ENCODE results near the gene PSMB3. TPM values are rescaled to one million over a fixed set of nuclear protein-coding genes. Genes with fewer than 3 reads are reported as not detected.
"Not testable (repeated sequence)": the region's sequence is repeated elsewhere in the genome, so short reads cannot be mapped to it uniquely, and the experiment has no call there.

Gene PSMB3
- total RNA-seq, 1 donor from 2014 or later = 349 TPM

- DNase-seq (ENCODE audit: low spot score) = no peak
- Mint-ChIP-seq H3K9me3 (no peaks in the 10 kb centered on the region), H3K27me3 (ENCODE audit: insufficient read depth) (no peaks in the 10 kb centered on the region), H3K4me3 (no peak overlapping the region), H3K36me3 (ENCODE audit: low read depth) (peaks cover 18% of the 10 kb centered on the region), H3K4me1 (ENCODE audit: low read depth) (no peaks in the 10 kb centered on the region), H3K27ac (no peak overlapping the region)
- intact Hi-C loops (cut with micrococcal nuclease) = no loop called here
Observed at GRCh38 chr17:38786372-38786771, 33.8 kb downstream of the PSMB3 start.

GRCh38 chr17:38787999-38788398, 35.5 kb downstream of the PSMB3 start:
- H3K36me3 Mint-ChIP-seq (ENCODE audit: low read depth) = peaks cover 18% of the 10 kb centered on the region
- H3K9me3 Mint-ChIP-seq; H3K4me3 Mint-ChIP-seq; intact Hi-C loops (cut with micrococcal nuclease); DNase-seq (ENCODE audit: low spot score); H3K4me1 Mint-ChIP-seq (ENCODE audit: low read depth); H3K27me3 Mint-ChIP-seq (ENCODE audit: insufficient read depth); H3K27ac Mint-ChIP-seq: not testable (repeated sequence)

- intact Hi-C loops (cut with micrococcal nuclease) = no loop called here
- no peak overlapping the region for H3K27ac Mint-ChIP-seq
- H3K27me3 Mint-ChIP-seq (ENCODE audit: insufficient read depth) = no peaks in the 10 kb centered on the region
- H3K4me3 Mint-ChIP-seq = no peak overlapping the region
- no peaks in the 10 kb centered on the region for H3K9me3 Mint-ChIP-seq
- H3K36me3 Mint-ChIP-seq (ENCODE audit: low read depth) = peaks cover 18% of the 10 kb centered on the region
- no peak for DNase-seq (ENCODE audit: low spot score)
- peaks cover 7% of the 10 kb centered on the region for H3K4me1 Mint-ChIP-seq (ENCODE audit: low read depth)
Observed at GRCh38 chr17:38789185-38789584, 36.6 kb downstream of the PSMB3 start.

GRCh38 chr17:38790148-38790707, 37.7 kb downstream of the PSMB3 start:
- H3K9me3 Mint-ChIP-seq; H3K27ac Mint-ChIP-seq; intact Hi-C loops (cut with micrococcal nuclease); H3K27me3 Mint-ChIP-seq (ENCODE audit: insufficient read depth); DNase-seq (ENCODE audit: low spot score); H3K4me3 Mint-ChIP-seq: not testable (repeated sequence)
- Mint-ChIP-seq H3K4me1 (ENCODE audit: low read depth) (peaks cover 11% of the 10 kb centered on the region), H3K36me3 (ENCODE audit: low read depth) (peaks cover 12% of the 10 kb centered on the region)

GRCh38 chr17:38791162-38791561, 38.6 kb downstream of the PSMB3 start:
- intact Hi-C loops (cut with micrococcal nuclease) = no loop called here
- H3K36me3 Mint-ChIP-seq (ENCODE audit: low read depth) = peaks cover 6% of the 10 kb centered on the region
- no peak overlapping the region for H3K4me3 Mint-ChIP-seq
- no peaks in the 10 kb centered on the region for H3K9me3 Mint-ChIP-seq
- no peak for DNase-seq (ENCODE audit: low spot score)
- H3K27ac Mint-ChIP-seq = no peak overlapping the region
- H3K4me1 Mint-ChIP-seq (ENCODE audit: low read depth) = peaks cover 12% of the 10 kb centered on the region
- no peaks in the 10 kb centered on the region for H3K27me3 Mint-ChIP-seq (ENCODE audit: insufficient read depth)

- H3K36me3 Mint-ChIP-seq (ENCODE audit: low read depth) = peaks cover 14% of the 10 kb centered on the region
- no peaks in the 10 kb centered on the region for H3K9me3 Mint-ChIP-seq
- H3K27me3 Mint-ChIP-seq (ENCODE audit: insufficient read depth) = no peaks in the 10 kb centered on the region
- H3K4me3 Mint-ChIP-seq = no peak overlapping the region
- no peak for DNase-seq (ENCODE audit: low spot score)
- H3K4me1 Mint-ChIP-seq (ENCODE audit: low read depth) = peaks cover 37% of the 10 kb centered on the region
- H3K27ac Mint-ChIP-seq = no peak overlapping the region
- intact Hi-C loops (cut with micrococcal nuclease) = no loop called here
Observed at GRCh38 chr17:38794221-38794620, 41.7 kb downstream of the PSMB3 start.

GRCh38 chr17:38796451-38797157, 44.1 kb downstream of the PSMB3 start:
- H3K4me1 Mint-ChIP-seq (ENCODE audit: low read depth) = peaks cover 44% of the 10 kb centered on the region
- H3K4me3 Mint-ChIP-seq = peak overlapping the region; percentile 93
- intact Hi-C loops (cut with micrococcal nuclease) = loop anchor here (5.0 kb wide), 2 partner anchors 71 to 131 kb away; partner anchors contain the start of gene LASP1NB
- no peaks in the 10 kb centered on the region for H3K27me3 Mint-ChIP-seq (ENCODE audit: insufficient read depth)
- H3K36me3 Mint-ChIP-seq (ENCODE audit: low read depth) = peaks cover 25% of the 10 kb centered on the region
- H3K9me3 Mint-ChIP-seq = no peaks in the 10 kb centered on the region
- DNase-seq (ENCODE audit: low spot score) = no peak
- no peak overlapping the region for H3K27ac Mint-ChIP-seq

- Mint-ChIP-seq H3K9me3 (no peaks in the 10 kb centered on the region), H3K4me3 (peak overlapping the region; percentile 93), H3K36me3 (ENCODE audit: low read depth) (peaks cover 30% of the 10 kb centered on the region), H3K4me1 (ENCODE audit: low read depth) (peaks cover 44% of the 10 kb centered on the region), H3K27ac (no peak overlapping the region), H3K27me3 (ENCODE audit: insufficient read depth) (no peaks in the 10 kb centered on the region)
- intact Hi-C loops (cut with micrococcal nuclease) = loop anchor here (5.0 kb wide), 2 partner anchors 70 to 130 kb away; partner anchors contain the start of gene LASP1NB
- DNase-seq (ENCODE audit: low spot score) = no peak
Observed at GRCh38 chr17:38797158-38797490, 44.6 kb downstream of the PSMB3 start.

GRCh38 chr17:38797828-38798227, 45.3 kb downstream of the PSMB3 start:
- Mint-ChIP-seq H3K27me3 (ENCODE audit: insufficient read depth) (no peaks in the 10 kb centered on the region), H3K4me1 (ENCODE audit: low read depth) (peaks cover 44% of the 10 kb centered on the region), H3K27ac (peak overlapping the region; percentile 93), H3K36me3 (ENCODE audit: low read depth) (peaks cover 34% of the 10 kb centered on the region), H3K9me3 (no peaks in the 10 kb centered on the region), H3K4me3 (peak overlapping the region; percentile 93)
- no peak for DNase-seq (ENCODE audit: low spot score)
- intact Hi-C loops (cut with micrococcal nuclease) = loop anchor here (2.0 to 5.0 kb wide), 3 partner anchors 69 to 129 kb away; partner anchors contain the start of gene LASP1NB

- Mint-ChIP-seq H3K4me3 (peak overlapping the region; percentile 93), H3K27ac (peak overlapping the region; percentile 93), H3K4me1 (ENCODE audit: low read depth) (peaks cover 41% of the 10 kb centered on the region), H3K36me3 (ENCODE audit: low read depth) (peaks cover 36% of the 10 kb centered on the region), H3K9me3 (no peaks in the 10 kb centered on the region), H3K27me3 (ENCODE audit: insufficient read depth) (no peaks in the 10 kb centered on the region)
- intact Hi-C loops (cut with micrococcal nuclease) = loop anchor here (1.0 to 5.0 kb wide), 4 partner anchors 68 to 401 kb away; partner anchors contain the start of genes LASP1NB and RPL19
- DNase-seq (ENCODE audit: low spot score) = peak; percentile 59
Observed at GRCh38 chr17:38798614-38799500, 46.3 kb downstream of the PSMB3 start.

GRCh38 chr17:38799501-38800236, 47.1 kb downstream of the PSMB3 start, which contains the start of gene PIP4K2B:
TSS of gene PIP4K2B (minus strand) at chr17:38799556. CDS start at chr17:38799424, 132 bp downstream.
- Mint-ChIP-seq H3K27ac (peak within 1 kb of the TSS; percentile 93), H3K4me3 (peak within 1 kb of the TSS; percentile 93), H3K9me3 (no peaks in the 10 kb centered on the region), H3K36me3 (ENCODE audit: low read depth) (peaks cover 38% of the 10 kb centered on the region), H3K27me3 (ENCODE audit: insufficient read depth) (no peaks in the 10 kb centered on the region), H3K4me1 (ENCODE audit: low read depth) (peaks cover 33% of the 10 kb centered on the region)
- peak; percentile 85 for DNase-seq (ENCODE audit: low spot score)
- intact Hi-C loops (cut with micrococcal nuclease) = loop anchor here (1.0 to 5.0 kb wide), 7 partner anchors 25 to 401 kb away; partner anchors contain the start of genes LASP1NB, PSMB3, RPL19 and RPL23

- H3K4me1 Mint-ChIP-seq (ENCODE audit: low read depth) = peaks cover 33% of the 10 kb centered on the region
- H3K9me3 Mint-ChIP-seq = no peaks in the 10 kb centered on the region
- intact Hi-C loops (cut with micrococcal nuclease) = loop anchor here (1.0 kb wide), 3 partner anchors 24 to 53 kb away; partner anchors contain the start of genes PSMB3 and RPL23
- H3K36me3 Mint-ChIP-seq (ENCODE audit: low read depth) = peaks cover 38% of the 10 kb centered on the region
- H3K27me3 Mint-ChIP-seq (ENCODE audit: insufficient read depth) = no peaks in the 10 kb centered on the region
- H3K4me3 Mint-ChIP-seq = peak overlapping the region; percentile 79
- DNase-seq (ENCODE audit: low spot score) = no peak
- peak overlapping the region; percentile 65 for H3K27ac Mint-ChIP-seq
Observed at GRCh38 chr17:38800237-38800760, 47.8 kb downstream of the PSMB3 start.
